Nucleus accumbens (tissue), 56 donors: ENCODE measurements around the gene CDC16.
"Not testable (repeated sequence)": the region's sequence is repeated elsewhere in the genome, so short reads cannot be mapped to it uniquely, and the experiment has no call there.

ENCODE experiments used
- DNase-seq, 56 donors: peaks; one replicate each; lab custom pipeline; 2025; lab: John Stamatoyannopoulos, UW

The CDC16 gene

DNA sequence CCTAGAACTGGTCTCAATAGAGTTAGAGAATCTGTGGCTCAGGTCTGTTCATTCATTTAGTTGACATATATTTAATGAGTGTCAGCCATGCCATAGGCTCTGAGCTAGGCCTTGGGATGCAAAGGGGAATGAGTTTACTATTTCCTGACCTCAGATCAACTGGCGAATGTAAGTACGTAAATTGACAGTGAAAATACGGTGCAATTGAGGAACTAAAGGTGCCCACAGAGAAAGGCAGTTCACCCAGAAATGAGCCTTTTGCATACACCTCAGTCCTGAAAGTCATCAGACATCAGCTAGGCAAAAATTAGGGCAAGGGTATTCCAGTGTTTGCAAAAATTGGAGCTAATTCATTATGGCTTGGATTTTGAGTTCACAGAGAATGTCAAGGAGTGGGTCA is 26.1 kb downstream of the CDC16 start:
- no peak for DNase-seq

DNA sequence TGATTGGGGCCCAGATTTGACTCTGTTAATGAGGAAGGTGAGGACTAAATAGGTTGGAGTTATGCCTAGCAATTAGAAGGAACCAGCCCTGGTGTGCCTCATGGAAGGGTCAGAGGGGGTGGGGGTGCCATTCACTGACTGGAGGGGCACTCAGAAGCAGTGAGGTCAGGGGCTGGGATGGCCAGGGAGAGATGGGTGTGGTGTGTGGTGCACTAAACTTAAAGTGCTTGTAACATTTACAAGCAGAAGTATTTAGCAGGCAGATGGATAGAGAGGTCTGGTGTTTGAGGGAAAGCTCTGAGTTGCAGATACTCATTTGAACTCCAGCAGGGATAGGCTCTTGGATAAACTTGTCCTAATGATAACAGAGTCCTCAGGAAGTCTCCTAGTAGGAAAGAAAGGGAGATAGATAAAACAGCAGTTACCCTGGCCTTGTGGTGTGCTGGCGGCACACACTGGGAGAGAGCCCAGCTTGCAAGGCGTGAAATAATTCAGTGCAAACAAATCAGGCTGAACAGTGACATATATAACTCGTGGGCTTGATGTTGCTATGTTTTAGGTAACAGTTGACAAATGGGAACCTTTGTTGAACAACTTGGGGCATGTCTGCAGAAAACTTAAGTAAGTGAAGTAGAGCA is 26.8 kb downstream of the CDC16 start:
- no peak for DNase-seq

DNA sequence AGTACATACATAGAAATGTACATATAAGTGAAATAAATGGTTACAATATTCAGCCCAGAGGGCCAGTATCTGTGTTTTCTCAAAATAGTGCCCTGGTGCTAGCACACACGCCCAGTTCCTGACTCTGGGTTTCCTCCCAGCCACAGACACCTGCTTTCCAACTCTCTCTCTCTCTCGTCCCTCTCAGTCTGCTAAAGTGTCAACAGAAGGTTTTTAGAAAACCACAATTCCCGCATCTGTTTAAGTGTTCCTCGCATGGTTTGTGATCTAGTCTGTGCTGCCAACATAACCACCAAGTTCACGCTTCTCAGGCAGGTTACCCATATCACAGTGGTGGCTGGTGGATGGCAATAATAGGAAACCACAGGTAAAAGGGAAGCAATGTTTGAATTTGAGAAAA is 28.9 kb downstream of the CDC16 start:
- no peak for DNase-seq

DNA sequence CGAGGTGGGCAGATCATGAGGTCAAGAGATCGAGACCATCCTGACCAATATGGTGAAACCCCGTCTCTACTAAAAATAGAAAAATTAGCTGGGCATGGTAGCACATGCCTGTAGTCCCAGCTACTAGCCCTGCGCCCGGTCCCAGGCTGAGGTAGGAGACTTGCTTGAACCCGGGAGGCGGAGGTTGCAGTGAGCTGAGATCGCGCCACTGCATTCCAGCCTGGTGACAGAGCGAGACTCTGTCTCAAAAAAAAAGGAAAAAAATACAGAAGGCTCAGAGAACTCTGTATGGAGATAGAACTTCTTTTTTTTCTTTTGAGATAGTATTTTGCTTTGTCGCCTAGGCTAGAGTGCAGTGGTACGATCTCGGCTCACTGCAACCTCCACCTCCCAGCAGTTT is 29.6 kb downstream of the CDC16 start:
- not testable (repeated sequence) for DNase-seq

DNA sequence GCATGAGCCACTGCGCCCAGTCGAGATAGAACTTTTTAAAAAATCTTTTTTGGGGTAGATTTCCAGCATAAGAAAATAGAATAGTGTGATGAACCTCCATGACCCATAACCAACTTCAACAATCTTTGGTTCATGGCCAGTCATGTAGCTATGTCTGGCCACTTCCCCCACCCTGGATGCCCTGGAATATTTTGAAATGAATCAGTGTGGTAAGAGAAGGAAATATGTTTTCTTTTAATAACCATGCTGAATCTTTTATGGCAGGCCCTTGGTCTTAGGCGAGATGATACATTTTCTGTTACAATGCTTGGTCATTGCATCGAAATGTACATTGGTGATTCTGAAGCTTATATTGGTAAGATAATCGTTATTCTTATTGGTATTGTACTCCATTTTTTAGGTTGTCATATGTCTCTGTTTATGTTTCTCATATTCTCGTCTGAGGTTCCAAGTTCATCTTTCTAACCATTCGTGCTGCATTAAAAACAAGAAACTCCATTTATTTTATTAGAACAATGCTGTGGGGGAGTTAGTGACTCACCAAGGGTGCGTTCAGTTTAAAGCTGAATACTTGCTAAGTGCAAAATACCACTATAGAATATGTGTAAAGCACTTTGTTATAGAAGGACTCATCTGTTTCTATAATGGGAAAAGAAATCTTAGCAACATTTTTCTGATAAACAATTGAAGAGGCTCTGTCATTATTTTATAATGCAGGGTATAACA is 30.4 kb downstream of the CDC16 start:
- no peak for DNase-seq

DNA sequence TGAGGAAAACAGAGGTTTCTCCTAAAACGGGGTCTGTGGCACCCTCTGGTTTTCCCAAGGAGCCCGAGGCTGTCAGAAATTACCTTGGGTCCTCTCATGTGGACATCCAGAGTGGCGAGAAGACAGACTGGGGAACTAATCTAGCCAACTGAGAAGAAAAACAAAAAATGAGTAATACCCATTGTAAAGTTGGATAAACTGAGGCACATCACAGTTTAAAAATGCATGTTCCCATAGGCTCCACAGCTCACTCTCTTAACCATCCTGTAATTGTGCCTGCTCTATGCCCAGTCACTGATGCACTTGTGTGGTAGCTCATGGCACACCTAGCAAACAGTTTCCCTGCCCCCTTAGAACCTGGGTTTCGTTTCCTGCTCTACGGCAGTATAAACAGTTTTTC is 31.5 kb downstream of the CDC16 start:
- DNase-seq = no peak

DNA sequence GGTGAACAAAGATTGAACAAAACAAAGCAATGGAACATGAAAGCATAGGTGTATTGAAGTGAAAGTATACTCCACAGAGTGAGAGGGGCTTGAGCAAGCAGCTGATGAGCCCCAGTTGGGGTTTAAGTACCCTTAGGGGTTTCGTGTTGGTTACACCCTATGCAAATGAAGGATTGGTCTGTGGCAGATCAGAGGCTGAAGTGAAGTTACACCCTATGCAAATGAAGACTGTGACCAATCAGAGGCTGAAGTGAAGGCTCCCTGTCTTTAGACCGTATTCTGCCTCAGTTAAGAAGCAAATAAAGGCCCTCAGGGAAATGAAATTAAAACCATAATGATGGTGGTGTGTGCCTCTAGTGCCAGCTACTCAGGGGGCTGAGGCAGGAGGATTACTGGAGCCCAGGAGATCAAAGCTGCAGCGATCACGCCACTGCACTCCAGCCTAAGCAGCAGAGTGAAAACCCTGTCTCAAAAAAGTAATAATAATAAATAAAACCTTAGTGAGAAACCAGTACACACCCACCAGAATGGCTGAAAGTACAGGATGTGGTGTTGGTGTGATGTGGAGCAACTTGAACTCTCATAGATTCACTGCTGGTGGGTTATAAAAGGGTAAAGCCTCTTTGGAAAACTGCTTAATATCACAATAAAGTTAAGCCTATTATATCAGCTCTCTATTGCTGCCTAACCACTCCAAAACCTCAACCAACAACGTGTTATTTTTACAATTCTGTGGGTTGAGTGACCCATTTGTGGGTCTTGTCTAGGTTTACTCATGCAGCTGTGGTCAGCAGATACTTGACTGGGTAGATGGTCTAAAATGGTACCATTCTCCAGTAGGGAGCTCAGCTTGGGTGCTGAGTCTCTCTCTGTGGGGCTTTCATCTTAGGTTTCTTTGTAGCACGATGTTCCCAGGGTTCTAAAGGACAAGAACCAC is 33.9 kb downstream of the CDC16 start:
- DNase-seq = no peak

DNA sequence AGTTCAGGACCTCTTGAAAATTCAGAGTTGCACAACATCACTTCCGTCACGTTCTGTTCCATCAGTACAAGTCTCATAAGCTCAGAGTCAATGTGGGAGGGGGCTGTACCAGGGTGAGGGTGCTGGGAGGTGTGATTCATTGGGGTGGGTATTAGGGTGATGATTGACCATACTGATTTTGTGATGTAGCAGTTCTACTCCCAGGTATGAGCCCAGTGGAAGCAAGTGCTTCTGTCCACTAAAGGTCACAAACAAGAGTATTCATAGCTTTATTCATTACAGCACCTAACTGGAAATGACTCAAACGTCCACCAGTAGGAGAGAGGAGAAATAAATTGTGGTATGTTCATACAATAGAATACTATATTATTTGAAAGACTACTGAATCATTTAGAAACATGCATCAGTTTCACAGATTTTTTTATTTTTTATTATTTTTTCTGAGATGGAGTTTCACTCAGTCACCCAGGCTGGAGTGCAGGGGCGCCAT is 34.6 kb downstream of the CDC16 start:
- no peak for DNase-seq

DNA sequence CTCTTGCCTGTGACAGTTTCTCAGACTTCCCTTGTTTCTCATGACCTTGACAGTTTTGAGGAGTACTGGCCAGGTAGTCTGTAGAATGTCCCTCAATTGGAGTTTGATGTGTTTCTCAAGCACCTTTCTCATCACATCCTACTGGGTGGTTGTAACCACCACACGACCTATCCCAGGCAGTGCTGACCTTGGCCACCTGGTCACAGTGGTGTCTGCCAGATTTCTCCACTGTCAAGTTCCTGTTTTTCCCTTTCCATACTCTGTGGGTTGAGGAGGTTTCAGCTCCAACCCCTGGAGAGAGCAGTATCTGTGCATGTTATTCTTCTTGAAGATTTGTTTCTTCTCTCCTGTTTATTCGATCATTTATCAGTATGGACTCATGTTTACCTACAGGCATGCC is 38.3 kb downstream of the CDC16 start:
- no peak for DNase-seq

DNA sequence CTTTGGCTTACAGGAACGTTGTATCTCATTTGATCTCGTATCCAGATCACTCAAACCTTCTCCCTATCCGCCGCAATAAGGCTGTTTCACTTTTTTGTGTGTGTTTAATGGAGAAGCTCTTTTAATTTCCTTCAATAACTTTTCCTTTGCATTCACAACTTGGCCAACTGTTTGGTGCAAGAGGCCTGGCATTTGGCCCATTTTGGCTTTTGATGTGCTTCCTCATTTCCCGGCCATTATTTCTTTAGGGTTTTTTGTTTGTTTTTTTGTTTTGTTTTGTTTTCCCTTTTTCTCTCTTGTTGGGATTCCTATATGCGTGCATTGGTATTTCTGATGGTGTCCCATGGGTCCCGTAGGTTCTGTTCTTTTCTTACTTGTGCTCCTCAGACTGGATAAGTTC is 40.6 kb downstream of the CDC16 start:
- no peak for DNase-seq

DNA sequence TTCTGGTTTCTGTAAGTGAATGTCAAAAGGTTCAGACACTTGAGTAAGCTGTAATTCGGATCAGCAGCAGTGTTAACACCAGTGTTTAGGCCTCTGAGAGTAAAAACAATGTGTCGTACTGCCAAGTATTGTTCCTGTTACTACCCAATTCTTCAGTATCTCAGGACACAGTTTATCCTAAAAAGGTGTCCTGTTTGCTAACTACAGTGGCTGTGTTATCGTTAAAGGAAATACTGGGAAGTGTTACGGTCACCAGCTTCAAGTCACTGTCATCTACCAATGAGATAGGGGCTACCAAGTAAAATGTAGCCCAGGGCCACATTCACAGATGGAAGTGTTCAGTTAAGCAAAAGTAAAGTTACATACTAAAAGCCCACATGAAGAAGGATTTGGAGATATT is 44.4 kb downstream of the CDC16 start:
- DNase-seq = no peak

DNA sequence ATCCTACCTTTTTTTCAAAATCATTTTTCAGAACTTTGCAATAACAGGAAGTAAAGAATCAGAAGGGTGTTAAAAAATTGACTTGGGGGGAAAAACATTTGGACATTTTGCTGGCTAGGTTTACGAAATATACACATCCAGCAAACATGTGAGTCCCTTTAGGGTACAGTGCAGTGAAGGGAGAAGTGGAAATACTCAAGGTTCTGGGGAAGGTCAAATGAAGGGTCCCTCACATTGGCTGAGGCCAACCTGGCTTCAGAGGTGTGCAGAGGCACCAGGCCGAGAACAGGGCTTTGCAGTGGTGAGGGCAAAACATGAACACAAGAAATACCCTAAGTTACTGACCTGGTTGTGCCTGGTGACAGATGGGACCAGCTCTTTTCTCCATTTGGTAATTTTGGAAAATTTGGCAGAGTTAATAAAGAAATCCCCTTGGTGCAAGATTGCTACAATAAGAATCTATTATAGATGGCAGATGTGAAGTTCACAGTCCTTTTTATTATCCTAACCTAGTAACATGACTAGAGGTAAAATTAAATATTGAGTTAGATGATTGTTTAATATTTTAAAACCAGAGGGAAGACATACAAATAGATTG is 45.2 kb downstream of the CDC16 start:
- DNase-seq = no peak

DNA sequence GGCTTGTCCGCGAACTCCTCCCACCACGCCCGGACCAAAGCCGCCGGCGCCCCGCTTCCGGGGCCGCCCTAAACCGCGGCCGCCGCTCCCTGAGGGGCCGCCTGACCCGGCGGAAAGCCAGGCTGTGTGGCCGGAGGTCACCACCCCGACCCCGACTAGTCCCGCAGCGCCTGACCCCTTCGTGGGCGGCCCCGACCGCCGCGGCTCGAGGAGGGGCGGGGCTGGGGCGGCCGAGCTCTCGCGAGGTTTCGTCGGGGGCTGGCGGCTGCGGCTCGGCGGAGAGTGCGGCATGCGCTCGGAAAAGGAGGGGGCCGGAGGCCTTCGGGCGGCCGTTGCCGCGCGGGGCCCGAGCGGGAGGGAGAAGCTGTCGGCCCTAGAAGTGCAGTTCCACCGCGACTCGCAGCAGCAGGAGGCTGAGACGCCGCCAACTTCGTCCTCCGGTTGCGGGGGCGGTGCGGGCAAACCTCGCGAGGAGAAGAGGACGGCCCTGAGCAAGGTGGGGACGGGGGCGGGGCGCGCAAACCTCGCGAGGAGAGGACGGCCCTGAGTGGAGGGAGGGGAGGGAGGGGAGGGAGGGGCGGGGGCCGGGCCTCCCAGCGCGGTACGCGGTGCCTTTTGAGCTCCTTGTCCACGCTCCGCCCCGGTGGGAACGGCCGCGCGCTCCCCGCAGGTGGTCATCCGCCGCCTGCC is 46.8 kb downstream of the CDC16 start, which contains the start of gene UPF3A:
Gene UPF3A, plus strand, starts transcription at position 251 of the 690 bp plus-strand sequence. Its CDS starts 39 bp downstream, at position 290.
- peak in 55 of 56 donors; percentile 66 to 99 (median 92) for DNase-seq

DNA sequence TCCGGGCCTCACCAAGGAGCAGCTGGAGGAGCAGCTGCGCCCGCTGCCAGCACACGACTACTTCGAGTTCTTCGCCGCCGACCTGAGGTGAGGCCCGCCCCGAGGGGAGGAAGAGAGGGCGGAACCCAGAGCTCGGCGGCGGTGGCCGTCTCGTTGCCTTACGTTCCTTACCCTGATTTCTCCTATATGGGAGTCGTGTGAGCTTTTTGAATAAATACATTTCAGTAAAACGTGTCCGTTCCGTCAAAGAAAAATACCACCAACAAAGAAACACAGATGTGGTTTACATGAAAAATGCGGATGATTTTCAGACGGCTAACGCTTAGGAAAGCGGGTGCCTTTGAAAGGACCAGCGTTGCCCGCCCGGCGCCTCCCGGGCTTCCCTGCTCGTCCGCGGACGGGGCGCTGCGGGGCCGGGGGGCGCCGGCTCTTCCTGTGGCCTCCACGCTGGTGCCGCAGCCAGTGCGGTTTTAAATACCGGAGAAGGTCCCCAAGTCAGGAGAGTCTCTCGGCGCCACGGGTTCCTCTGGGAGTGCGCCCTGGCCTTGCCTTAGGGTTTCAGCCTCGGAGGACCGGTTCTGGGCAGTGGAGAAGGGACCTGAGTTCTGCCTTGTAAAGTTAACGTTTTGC is 47.5 kb downstream of the CDC16 start:
- peak in 32 of 56 donors; percentile 10 to 89 (median 38) for DNase-seq

DNA sequence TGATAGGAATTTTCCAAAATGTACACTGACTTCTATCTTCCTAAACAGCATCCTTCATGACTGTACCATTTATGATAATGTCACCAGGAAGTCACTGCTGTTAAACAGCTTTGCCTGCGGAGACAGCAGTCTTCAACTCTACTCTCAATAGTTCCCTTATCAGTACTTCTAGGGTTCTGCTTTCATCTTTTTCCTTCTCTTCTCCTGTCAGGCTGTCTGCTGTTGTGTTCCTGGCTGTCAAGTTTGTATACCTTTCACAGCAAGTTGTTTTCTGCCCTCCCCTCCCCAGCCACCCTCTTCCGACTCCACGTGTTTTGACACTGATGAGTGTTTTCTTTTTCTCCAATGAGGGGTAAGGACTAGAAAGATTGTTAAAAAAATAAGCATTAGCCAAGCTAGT is 48.9 kb downstream of the CDC16 start:
- no peak for DNase-seq

DNA sequence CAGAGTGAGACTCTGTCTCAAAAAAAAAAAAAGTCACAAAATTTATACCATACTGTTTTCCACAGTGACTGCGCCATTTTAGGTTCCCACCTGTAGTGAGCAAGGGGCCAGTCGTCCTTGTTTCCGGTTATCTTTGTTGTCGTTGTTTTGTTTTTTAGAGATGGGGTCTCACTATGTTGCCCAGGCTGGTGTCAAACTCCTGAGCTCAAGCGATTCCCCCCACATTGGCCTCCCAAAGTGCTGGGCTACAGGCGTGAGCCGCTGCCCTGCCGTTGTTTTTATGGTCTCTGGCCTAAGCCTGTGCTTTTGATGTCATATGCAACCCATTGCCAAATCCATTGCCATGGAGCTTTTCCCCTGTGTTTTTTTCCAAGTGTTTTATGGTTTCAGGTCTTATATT is 50.0 kb downstream of the CDC16 start:
- no peak for DNase-seq

DNA sequence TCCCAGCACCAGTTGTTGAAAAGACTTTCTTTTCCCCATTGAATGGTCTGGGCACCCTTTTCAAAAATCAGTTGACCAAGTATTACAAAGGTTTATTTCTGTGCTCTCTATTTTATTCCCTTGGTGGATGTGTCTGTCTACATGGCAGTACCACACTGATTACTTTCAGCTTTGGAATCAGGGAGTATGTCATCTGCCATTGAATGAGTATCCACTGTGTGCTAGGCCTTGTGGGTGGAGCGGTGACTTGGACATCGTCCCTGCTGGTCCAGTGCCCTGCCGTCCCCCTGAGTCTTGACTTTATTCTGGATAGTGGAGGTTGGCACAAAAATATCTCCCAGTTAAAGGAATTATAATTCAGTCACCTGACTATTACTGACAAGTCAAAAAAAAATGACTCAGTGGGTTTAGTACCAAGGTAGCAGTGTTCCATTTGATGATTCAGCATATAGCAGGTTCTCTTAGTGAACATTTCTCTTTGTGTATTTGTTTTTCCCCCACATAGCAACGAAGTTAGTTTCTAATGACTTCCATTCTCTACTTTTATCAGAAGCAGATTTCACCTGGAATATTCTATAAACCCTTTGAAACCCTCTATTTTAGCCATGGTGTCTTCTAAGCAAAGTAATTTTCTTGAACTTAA is 50.6 kb downstream of the CDC16 start:
- DNase-seq = peak in 4 of 56 donors; percentile 5 to 18 (median 8)

DNA sequence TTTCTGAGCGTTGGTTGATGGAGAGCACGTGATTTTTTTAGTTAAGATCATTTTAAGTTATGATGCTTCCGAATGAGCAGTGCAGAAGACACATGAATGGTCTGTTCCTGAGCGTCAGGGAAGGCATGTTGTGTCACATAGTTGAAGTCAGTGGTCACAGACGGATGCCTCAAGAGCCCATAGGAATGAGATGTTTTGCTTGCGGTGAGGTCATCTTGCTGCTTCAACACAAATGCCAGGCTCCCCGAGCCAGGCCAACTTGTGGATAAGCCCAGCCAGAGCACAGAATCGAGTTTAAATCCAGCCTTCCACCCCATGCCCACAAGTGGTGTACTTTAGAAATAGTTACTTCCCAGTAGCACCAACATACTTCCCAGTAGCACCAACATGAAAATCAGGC is 52.1 kb downstream of the CDC16 start:
- DNase-seq = no peak

DNA sequence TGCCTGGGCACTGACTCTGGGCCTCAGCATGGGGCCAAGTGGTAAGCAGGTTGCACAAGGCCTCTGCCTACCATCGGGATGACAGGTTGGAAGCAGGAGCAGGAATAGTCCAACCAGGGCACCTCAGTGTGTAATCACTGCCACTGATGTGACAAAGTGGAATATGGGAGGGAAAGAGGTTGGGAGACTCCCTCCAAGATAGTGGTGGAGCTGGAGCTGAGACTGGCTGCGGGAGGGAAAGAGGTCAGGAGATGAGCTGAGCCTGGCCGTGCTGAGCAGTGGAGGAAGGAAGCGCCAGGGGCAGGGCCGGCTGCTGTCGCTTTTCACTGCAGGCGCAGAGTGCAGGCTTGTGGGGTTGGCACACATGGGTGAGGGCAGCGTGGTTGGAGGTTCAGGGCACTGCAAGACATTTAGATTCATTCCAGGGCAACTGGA is 53.5 kb downstream of the CDC16 start:
- no peak for DNase-seq
